WTC11 (cell line): ENCODE results near the gene RAI14. TPM values are rescaled to one million over a fixed set of nuclear protein-coding genes. Genes with fewer than 3 reads are reported as not detected.

Experiments used
- ATAC-seq: fragments of 200-7000 bp; cut with Tn5 transposase; 2 replicates; pipeline ENCODE4 v1.10.0; 2021; ENCODE audit warnings: mild to moderate bottlenecking, moderate library complexity
- CTCF ChIA-PET: fragments of 300-600 bp; sonication (Branson Sonifier 250); formaldehyde crosslinking; loops from one replicate; lab custom pipeline; 2021; ENCODE audit warnings: antibody characterized with exemption; lab: Charles Lee
- POLR2A ChIA-PET: fragments of 350-600 bp; sonication (Branson Sonifier 250); formaldehyde crosslinking; loops from one replicate; lab custom pipeline; 2021; ENCODE audit warnings: antibody characterized with exemption; lab: Charles Lee
- DNase-seq: peaks from one replicate; pipeline ENCODE4 v3.0.0; 2021; ENCODE audit warnings: low spot score
- H3K27ac Mint-ChIP-seq: 2 replicates; pipeline ENCODE4 v1.8.0; 2021; ENCODE audit warnings: mixed read lengths
- H3K27me3 Mint-ChIP-seq: 2 replicates; pipeline ENCODE4 v1.8.0; 2021; ENCODE audit warnings: low read depth, mild to moderate bottlenecking, moderate library complexity, mixed read lengths
- H3K36me3 Mint-ChIP-seq: 2 replicates; pipeline ENCODE4 v1.8.0; 2021; ENCODE audit warnings: mixed read lengths
- H3K4me1 Mint-ChIP-seq: 2 replicates; pipeline ENCODE4 v1.8.0; 2022; ENCODE audit warnings: mixed read lengths
- H3K4me3 Mint-ChIP-seq: 2 replicates; pipeline ENCODE4 v1.8.0; 2021; ENCODE audit warnings: mild to moderate bottlenecking, moderate library complexity, mixed read lengths
- H3K9me3 Mint-ChIP-seq: 2 replicates; pipeline ENCODE4 v1.8.0; 2021; ENCODE audit warnings: mixed read lengths
- CBFB ChIP-seq: sonication (generic); formaldehyde crosslinking; IDR thresholded peaks from 2 replicates; pipeline ENCODE4 v1.8.1; 2022; ENCODE audit warnings: mild to moderate bottlenecking, low read depth, missing genetic modification reagents
- CREM ChIP-seq: sonication (generic); formaldehyde crosslinking; IDR thresholded peaks from 2 replicates; pipeline ENCODE4 v1.8.1; 2022; ENCODE audit warnings: mild to moderate bottlenecking, missing genetic modification reagents, moderate library complexity
- EMX1 ChIP-seq: fragments of 250-450 bp; sonication (Bioruptor Pico); IDR thresholded peaks from 2 replicates; pipeline ENCODE4 v1.8.0; 2021; ENCODE audit warnings: mild to moderate bottlenecking
- FOXP1 ChIP-seq: sonication (generic); formaldehyde crosslinking; IDR thresholded peaks from 2 replicates; pipeline ENCODE4 v1.8.0; 2022; ENCODE audit warnings: missing genetic modification reagents, mild to moderate bottlenecking, moderate library complexity, borderline replicate concordance
- HMGA2 ChIP-seq: fragments of 250-450 bp; sonication (Bioruptor Pico); IDR thresholded peaks from 2 replicates; pipeline ENCODE4 v1.4.0; 2021; ENCODE audit warnings: mild to moderate bottlenecking, moderate library complexity
- NFATC4 ChIP-seq: fragments of 250-450 bp; sonication (Bioruptor Pico); IDR thresholded peaks from 2 replicates; pipeline ENCODE4 v1.9.0; 2021; ENCODE audit warnings: mild to moderate bottlenecking
- NFYB ChIP-seq: sonication (generic); formaldehyde crosslinking; conservative IDR thresholded peaks from 2 replicates; pipeline ENCODE4 v1.8.0; 2022; ENCODE audit warnings: low read depth, missing genetic modification reagents
- NR1H2 ChIP-seq: sonication (generic); formaldehyde crosslinking; IDR thresholded peaks from 2 replicates; pipeline ENCODE4 v1.9.0; 2021; ENCODE audit warnings: mild to moderate bottlenecking, moderate library complexity, missing genetic modification reagents
- RELA ChIP-seq: sonication (generic); formaldehyde crosslinking; IDR thresholded peaks from 2 replicates; pipeline ENCODE4 v1.8.1; 2022; ENCODE audit warnings: missing genetic modification reagents, mild to moderate bottlenecking, borderline replicate concordance
- SMAD3 ChIP-seq: sonication (generic); formaldehyde crosslinking; IDR thresholded peaks from 2 replicates; pipeline ENCODE4 v1.8.0; 2022; ENCODE audit warnings: missing genetic modification reagents, mild to moderate bottlenecking, borderline replicate concordance
- ZNF138 ChIP-seq: sonication (generic); formaldehyde crosslinking; conservative IDR thresholded peaks from 2 replicates; pipeline ENCODE4 v1.8.1; 2022; ENCODE audit warnings: mild to moderate bottlenecking, moderate library complexity, missing genetic modification reagents
- ZNF317 ChIP-seq: sonication (generic); formaldehyde crosslinking; IDR thresholded peaks from 2 replicates; pipeline ENCODE4 v1.8.1; 2023; ENCODE audit warnings: low read depth, mild to moderate bottlenecking, moderate library complexity, missing genetic modification reagents, borderline replicate concordance
- ZNF396 ChIP-seq: fragments of 250-450 bp; sonication (Bioruptor Pico); IDR thresholded peaks from 2 replicates; pipeline ENCODE4 v1.8.0; 2021; ENCODE audit warnings: mild to moderate bottlenecking, moderate library complexity, borderline replicate concordance
- total RNA-seq: library from RNA; stranded (reverse); gene quantifications from 3 replicates; pipeline ENCODE4 v1.2.3, GENCODE V29; 2021
- TF ChIP-seq, protein P1 (sequence below): sonication (generic); formaldehyde crosslinking; IDR thresholded peaks from 2 replicates; pipeline ENCODE4 v1.8.0; 2022; ENCODE audit warnings: mild to moderate bottlenecking, missing genetic modification reagents
- TF ChIP-seq, protein P2 (sequence below): fragments of 250-450 bp; sonication (Bioruptor Pico); IDR thresholded peaks from 2 replicates; pipeline ENCODE4 v1.9.0; 2021; ENCODE audit warnings: mild to moderate bottlenecking
- TF ChIP-seq, protein P3 (sequence below): sonication (generic); formaldehyde crosslinking; IDR thresholded peaks from 2 replicates; pipeline ENCODE4 v1.8.0; 2023; ENCODE audit warnings: missing genetic modification reagents
- TF ChIP-seq, protein P4 (sequence below): sonication (generic); formaldehyde crosslinking; IDR thresholded peaks from 2 replicates; pipeline ENCODE4 v1.8.1; 2023; ENCODE audit warnings: mild to moderate bottlenecking, moderate library complexity, missing genetic modification reagents
- TF ChIP-seq, protein P5 (sequence below): sonication (generic); formaldehyde crosslinking; IDR thresholded peaks from 2 replicates; pipeline ENCODE4 v1.8.0; 2022; ENCODE audit warnings: mild to moderate bottlenecking, missing genetic modification reagents
- TF ChIP-seq, protein P6 (sequence below): sonication (generic); formaldehyde crosslinking; IDR thresholded peaks from 2 replicates; pipeline ENCODE4 v1.8.1; 2023; ENCODE audit warnings: mild to moderate bottlenecking, missing genetic modification reagents, borderline replicate concordance
- TF ChIP-seq, protein P7 (sequence below): sonication (generic); formaldehyde crosslinking; IDR thresholded peaks from 2 replicates; pipeline ENCODE4 v1.8.1; 2023; ENCODE audit warnings: mild to moderate bottlenecking, missing genetic modification reagents
- TF ChIP-seq, protein P8 (sequence below): fragments of 250-450 bp; sonication (Bioruptor Pico); IDR thresholded peaks from 2 replicates; pipeline ENCODE4 v2.1.2; 2022; ENCODE audit warnings: mild to moderate bottlenecking, moderate library complexity

The RAI14 gene
- total RNA-seq, 1 experiment from 2014 or later, result 185 TPM

DNA sequence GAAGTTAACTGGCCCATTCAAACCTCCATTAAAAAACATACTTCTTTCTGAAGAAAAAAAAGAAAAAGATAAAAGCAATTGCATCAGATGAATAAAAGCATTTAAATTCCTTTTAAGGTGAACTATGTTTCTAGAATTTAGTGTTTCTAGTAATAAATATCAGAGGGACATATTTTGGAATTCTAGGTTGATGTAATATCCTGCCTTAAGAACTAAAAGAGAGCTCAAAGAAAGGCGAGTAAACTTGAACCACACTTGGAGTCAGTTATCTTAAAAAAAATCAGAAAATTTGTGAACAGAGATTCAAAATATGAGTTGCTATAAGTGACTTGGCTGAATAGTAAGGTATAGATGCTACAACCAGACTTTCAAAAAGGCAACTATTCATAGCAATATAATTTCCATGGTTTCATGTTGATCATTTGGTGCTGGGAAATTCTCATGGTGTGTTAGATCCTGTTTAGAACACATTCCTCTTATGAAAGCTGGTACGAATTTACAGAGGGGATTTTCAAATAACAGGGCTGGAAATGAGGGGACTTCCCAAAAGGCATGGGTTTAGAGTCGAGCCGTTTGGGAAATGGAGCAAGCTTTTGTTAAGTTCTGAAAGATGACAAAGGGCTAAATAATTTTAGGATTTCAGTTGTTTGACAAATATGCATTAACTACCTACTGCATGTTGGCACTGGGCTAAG is 37.6 kb upstream of the RAI14 start:
- peak overlapping the region; percentile 48; the same call in 1 of the 2 replicates for H3K27ac Mint-ChIP-seq
- peaks cover 30% of the 10 kb centered on the region for H3K4me1 Mint-ChIP-seq
- TF ChIP-seq HMGA2 (CRISPR knock-in tag) (no peak), ZNF396 (no peak), NR1H2 (no peak), SMAD3 (CRISPR knock-in tag) (no peak), RELA (CRISPR knock-in tag) (no peak), ZNF138 (CRISPR knock-in tag) (no peak)
- TF ChIP-seq, protein P1, sequence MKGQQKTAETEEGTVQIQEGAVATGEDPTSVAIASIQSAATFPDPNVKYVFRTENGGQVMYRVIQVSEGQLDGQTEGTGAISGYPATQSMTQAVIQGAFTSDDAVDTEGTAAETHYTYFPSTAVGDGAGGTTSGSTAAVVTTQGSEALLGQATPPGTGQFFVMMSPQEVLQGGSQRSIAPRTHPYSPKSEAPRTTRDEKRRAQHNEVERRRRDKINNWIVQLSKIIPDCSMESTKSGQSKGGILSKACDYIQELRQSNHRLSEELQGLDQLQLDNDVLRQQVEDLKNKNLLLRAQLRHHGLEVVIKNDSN (CRISPR knock-in tag), result no peak
- H3K9me3 Mint-ChIP-seq, result no peaks in the 10 kb centered on the region
- ATAC-seq (no peak), DNase-seq (no peak)
- ChIA-PET POLR2A (no interaction called here), CTCF (no interaction called here)
- no peak overlapping the region for H3K4me3 Mint-ChIP-seq
- no peaks in the 10 kb centered on the region for H3K27me3 Mint-ChIP-seq
- no peaks in the 10 kb centered on the region for H3K36me3 Mint-ChIP-seq

DNA sequence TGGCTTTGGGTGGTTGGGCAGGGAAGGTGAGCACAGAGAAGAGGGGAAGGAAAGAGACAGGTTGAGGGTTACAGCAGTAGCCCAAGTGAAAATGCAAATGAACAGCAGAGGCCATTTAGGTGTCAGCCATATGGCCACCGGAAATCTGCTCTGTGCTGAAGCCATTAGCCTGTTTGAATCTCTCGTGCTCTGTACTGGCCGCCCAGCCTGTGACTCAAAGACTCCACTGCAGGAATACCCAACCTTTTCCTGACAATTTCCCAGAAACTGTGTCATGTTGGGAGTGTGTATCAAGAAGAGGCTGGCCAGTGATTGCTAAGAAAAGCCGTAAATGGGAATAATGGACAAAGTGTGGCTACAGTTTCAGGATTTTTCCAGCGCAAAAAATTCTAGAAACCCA is 35.9 kb upstream of the RAI14 start:
- no peak overlapping the region for H3K27ac Mint-ChIP-seq
- H3K4me1 Mint-ChIP-seq, result peaks cover 30% of the 10 kb centered on the region
- ChIA-PET CTCF (no interaction called here), POLR2A (no interaction called here)
- no peak for ATAC-seq
- no peaks in the 10 kb centered on the region for H3K27me3 Mint-ChIP-seq
- no peak for DNase-seq
- H3K9me3 Mint-ChIP-seq, result no peaks in the 10 kb centered on the region
- no peak overlapping the region for H3K4me3 Mint-ChIP-seq
- no peaks in the 10 kb centered on the region for H3K36me3 Mint-ChIP-seq
- TF ChIP-seq, protein P2, sequence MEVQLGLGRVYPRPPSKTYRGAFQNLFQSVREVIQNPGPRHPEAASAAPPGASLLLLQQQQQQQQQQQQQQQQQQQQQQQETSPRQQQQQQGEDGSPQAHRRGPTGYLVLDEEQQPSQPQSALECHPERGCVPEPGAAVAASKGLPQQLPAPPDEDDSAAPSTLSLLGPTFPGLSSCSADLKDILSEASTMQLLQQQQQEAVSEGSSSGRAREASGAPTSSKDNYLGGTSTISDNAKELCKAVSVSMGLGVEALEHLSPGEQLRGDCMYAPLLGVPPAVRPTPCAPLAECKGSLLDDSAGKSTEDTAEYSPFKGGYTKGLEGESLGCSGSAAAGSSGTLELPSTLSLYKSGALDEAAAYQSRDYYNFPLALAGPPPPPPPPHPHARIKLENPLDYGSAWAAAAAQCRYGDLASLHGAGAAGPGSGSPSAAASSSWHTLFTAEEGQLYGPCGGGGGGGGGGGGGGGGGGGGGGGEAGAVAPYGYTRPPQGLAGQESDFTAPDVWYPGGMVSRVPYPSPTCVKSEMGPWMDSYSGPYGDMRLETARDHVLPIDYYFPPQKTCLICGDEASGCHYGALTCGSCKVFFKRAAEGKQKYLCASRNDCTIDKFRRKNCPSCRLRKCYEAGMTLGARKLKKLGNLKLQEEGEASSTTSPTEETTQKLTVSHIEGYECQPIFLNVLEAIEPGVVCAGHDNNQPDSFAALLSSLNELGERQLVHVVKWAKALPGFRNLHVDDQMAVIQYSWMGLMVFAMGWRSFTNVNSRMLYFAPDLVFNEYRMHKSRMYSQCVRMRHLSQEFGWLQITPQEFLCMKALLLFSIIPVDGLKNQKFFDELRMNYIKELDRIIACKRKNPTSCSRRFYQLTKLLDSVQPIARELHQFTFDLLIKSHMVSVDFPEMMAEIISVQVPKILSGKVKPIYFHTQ, result no peak
- TF ChIP-seq, protein P3, sequence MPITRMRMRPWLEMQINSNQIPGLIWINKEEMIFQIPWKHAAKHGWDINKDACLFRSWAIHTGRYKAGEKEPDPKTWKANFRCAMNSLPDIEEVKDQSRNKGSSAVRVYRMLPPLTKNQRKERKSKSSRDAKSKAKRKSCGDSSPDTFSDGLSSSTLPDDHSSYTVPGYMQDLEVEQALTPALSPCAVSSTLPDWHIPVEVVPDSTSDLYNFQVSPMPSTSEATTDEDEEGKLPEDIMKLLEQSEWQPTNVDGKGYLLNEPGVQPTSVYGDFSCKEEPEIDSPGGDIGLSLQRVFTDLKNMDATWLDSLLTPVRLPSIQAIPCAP, result no peak
- TF ChIP-seq, protein P4, sequence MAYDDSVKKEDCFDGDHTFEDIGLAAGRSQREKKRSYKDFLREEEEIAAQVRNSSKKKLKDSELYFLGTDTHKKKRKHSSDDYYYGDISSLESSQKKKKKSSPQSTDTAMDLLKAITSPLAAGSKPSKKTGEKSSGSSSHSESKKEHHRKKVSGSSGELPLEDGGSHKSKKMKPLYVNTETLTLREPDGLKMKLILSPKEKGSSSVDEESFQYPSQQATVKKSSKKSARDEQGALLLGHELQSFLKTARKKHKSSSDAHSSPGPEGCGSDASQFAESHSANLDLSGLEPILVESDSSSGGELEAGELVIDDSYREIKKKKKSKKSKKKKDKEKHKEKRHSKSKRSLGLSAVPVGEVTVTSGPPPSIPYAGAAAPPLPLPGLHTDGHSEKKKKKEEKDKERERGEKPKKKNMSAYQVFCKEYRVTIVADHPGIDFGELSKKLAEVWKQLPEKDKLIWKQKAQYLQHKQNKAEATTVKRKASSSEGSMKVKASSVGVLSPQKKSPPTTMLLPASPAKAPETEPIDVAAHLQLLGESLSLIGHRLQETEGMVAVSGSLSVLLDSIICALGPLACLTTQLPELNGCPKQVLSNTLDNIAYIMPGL (CRISPR knock-in tag), result no peak
- TF ChIP-seq CREM, result no peak
- no peak for TF ChIP-seq FOXP1 (CRISPR knock-in tag)
- no peak for TF ChIP-seq ZNF317 (CRISPR knock-in tag)
- TF ChIP-seq, protein P5, sequence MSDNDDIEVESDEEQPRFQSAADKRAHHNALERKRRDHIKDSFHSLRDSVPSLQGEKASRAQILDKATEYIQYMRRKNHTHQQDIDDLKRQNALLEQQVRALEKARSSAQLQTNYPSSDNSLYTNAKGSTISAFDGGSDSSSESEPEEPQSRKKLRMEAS, result no peak
- TF ChIP-seq HMGA2 (CRISPR knock-in tag), result no peak
- TF ChIP-seq CBFB (CRISPR knock-in tag), result no peak
- no peak for TF ChIP-seq NFATC4 (CRISPR knock-in tag)
- TF ChIP-seq, protein P6, sequence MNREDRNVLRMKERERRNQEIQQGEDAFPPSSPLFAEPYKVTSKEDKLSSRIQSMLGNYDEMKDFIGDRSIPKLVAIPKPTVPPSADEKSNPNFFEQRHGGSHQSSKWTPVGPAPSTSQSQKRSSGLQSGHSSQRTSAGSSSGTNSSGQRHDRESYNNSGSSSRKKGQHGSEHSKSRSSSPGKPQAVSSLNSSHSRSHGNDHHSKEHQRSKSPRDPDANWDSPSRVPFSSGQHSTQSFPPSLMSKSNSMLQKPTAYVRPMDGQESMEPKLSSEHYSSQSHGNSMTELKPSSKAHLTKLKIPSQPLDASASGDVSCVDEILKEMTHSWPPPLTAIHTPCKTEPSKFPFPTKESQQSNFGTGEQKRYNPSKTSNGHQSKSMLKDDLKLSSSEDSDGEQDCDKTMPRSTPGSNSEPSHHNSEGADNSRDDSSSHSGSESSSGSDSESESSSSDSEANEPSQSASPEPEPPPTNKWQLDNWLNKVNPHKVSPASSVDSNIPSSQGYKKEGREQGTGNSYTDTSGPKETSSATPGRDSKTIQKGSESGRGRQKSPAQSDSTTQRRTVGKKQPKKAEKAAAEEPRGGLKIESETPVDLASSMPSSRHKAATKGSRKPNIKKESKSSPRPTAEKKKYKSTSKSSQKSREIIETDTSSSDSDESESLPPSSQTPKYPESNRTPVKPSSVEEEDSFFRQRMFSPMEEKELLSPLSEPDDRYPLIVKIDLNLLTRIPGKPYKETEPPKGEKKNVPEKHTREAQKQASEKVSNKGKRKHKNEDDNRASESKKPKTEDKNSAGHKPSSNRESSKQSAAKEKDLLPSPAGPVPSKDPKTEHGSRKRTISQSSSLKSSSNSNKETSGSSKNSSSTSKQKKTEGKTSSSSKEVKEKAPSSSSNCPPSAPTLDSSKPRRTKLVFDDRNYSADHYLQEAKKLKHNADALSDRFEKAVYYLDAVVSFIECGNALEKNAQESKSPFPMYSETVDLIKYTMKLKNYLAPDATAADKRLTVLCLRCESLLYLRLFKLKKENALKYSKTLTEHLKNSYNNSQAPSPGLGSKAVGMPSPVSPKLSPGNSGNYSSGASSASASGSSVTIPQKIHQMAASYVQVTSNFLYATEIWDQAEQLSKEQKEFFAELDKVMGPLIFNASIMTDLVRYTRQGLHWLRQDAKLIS (CRISPR knock-in tag), result no peak
- TF ChIP-seq, protein P7, sequence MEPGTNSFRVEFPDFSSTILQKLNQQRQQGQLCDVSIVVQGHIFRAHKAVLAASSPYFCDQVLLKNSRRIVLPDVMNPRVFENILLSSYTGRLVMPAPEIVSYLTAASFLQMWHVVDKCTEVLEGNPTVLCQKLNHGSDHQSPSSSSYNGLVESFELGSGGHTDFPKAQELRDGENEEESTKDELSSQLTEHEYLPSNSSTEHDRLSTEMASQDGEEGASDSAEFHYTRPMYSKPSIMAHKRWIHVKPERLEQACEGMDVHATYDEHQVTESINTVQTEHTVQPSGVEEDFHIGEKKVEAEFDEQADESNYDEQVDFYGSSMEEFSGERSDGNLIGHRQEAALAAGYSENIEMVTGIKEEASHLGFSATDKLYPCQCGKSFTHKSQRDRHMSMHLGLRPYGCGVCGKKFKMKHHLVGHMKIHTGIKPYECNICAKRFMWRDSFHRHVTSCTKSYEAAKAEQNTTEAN (CRISPR knock-in tag), result no peak
- no peak for TF ChIP-seq EMX1 (CRISPR knock-in tag)
- TF ChIP-seq, protein P8, sequence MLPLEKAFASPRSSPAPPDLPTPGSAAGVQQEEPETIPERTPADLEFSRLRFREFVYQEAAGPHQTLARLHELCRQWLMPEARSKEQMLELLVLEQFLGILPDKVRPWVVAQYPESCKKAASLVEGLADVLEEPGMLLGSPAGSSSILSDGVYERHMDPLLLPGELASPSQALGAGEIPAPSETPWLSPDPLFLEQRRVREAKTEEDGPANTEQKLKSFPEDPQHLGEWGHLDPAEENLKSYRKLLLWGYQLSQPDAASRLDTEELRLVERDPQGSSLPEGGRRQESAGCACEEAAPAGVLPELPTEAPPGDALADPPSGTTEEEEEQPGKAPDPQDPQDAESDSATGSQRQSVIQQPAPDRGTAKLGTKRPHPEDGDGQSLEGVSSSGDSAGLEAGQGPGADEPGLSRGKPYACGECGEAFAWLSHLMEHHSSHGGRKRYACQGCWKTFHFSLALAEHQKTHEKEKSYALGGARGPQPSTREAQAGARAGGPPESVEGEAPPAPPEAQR (CRISPR knock-in tag), result no peak
- TF ChIP-seq NFYB (CRISPR knock-in tag), result no peak
